Skin of body (tissue), 2 donors: ENCODE results near the gene NCAPG2. TPM values are rescaled to one million over a fixed set of nuclear protein-coding genes. Genes with fewer than 3 reads are reported as not detected.
A peak's percentile ranks its signal among the peaks of the same experiment; 100 is the strongest.
"Not testable (repeated sequence)": the region's sequence is repeated elsewhere in the genome, so short reads cannot be mapped to it uniquely, and the experiment has no call there.

ENCODE experiments used
- DNase-seq: peaks from one replicate; lab custom pipeline; 2025; lab: John Stamatoyannopoulos, UW
- total RNA-seq: library from RNA; depleted of rRNA; stranded (reverse); fragments of >200 nt; gene quantifications from one replicate; pipeline ENCODE4 v1.2.3, GENCODE V29; 2014

Gene NCAPG2
- total RNA-seq, 1 donor from 2014 or later: 18.5 TPM

- DNase-seq: no peak
Measured at GRCh38 chr7:158706710-158707590, 2.3 kb upstream of the NCAPG2 start.

DNA sequence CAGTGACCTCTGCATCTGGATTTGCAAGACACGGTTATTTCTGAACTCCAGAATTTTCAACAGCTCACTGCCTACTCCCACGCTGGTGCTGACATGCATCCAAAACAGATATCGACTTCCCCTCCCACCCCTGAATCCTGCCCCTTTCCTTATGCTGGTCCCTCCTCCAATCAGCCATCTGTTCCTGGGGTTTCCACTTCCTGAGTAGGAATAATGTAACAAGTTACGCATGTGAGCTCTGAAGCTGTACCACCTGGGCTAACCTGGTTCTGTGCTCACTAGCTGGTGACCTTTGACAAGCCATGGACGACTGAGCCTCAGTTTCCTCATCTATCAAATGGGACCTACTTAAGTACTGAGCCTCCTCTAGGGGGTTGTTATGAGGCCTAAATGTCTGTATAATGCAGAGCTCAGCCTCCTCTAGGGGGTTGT, 1.7 kb upstream of the NCAPG2 start:
- no peak for DNase-seq

DNA sequence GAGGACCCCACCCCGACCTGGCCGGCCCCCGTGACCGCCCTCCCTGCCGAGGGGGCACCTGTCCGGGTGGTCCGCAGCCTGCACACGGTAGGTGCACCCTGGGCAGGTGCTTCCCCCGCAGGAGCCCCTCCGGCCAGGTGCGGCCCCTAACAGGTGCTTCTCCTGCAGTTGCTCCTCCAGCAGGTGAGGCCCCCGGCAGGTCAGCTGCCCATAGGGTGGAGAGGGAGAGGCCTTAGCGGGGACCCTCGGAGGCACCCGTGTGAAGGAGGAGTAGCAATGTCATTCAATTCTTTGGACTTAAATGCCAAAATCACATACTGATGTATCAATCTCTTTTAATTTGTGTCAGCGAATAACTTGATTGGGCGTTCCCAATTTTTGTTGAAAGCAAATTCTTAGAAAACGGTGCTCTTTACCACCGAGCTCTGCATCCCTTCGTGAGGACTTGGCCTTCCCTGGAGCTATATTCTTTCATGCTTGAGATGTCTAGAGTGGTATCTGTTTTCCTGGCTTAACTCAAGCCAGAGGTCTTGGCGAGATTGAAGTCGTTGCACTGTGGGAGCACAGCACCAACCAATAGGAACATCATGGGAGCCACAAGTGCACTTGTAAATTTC, 738 bp upstream of the NCAPG2 start:
- DNase-seq: no peak

- not testable (repeated sequence) for DNase-seq
Measured at GRCh38 chr7:158703679-158704523, 703 bp downstream of the NCAPG2 start.

GRCh38 chr7:158702944-158703343, 1.7 kb downstream of the NCAPG2 start:
- no peak for DNase-seq

- no peak for DNase-seq
Measured at GRCh38 chr7:158702196-158702595, 2.4 kb downstream of the NCAPG2 start.

- no peak for DNase-seq
Measured at GRCh38 chr7:158700008-158700407, 4.6 kb downstream of the NCAPG2 start.

- DNase-seq: no peak
Measured at GRCh38 chr7:158699341-158699740, 5.3 kb downstream of the NCAPG2 start.

DNA sequence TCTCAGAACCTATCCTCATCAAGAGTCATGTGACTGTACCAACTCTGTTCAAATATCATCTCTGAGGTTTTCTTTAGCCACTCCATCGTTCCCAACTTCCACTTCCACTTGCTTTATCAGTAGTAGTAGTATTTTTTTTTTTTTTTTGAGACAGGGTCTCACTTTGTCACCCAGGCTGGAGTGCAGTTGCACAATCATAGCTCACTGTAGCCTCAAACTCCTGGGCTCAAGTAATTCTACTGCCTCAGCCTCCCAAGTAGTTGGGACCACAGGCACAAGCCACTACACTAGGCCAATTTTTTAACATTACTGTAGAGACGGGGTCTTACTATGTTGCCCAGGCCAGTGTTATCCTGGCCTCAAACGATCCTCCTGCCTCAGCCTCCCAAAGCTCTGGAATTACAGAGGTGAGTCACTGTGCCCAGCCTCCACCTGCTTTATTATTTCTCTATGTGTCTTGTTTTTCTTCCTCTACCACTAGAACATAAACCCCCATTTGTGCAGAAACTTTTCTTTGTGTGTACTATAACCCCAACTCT, 5.9 kb downstream of the NCAPG2 start:
- DNase-seq: no peak

- not testable (repeated sequence) for DNase-seq
Measured at GRCh38 chr7:158697597-158697996, 7.0 kb downstream of the NCAPG2 start.

DNA sequence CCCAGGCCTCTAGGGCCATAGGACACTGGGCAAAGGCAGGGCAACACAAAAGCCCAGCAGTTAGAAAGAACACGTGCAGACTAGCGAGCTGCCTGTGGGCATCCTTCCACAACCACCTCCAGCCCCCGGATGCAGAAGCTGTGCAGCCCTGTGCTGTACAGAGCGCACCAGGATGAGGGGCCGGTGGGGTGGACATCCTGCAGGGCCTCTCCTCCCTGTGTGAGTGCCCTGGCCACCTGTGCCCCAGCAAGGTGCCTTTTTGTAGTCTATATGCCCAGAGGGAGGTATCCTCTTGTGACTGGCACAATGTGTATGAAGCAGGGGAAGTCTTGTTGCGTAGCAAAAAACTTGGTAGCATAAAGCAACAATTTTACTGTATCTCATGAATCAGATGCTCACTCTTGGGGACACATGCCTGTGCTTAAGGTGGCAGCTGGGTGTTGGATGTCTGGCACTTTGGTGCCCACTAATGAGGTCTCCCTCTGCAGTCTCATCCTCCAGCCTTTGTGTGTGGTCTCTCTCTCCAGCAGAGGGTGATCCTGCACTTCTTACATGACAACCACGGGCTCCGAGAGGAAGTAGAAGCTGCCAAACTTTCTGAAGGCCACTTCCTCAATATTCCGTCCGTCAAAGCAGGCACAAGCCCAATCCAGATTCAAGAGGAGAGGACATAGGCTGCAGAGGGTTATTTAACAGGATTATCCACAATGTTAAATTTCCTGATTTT, 8.7 kb downstream of the NCAPG2 start:
- DNase-seq: peak; percentile 37

DNA sequence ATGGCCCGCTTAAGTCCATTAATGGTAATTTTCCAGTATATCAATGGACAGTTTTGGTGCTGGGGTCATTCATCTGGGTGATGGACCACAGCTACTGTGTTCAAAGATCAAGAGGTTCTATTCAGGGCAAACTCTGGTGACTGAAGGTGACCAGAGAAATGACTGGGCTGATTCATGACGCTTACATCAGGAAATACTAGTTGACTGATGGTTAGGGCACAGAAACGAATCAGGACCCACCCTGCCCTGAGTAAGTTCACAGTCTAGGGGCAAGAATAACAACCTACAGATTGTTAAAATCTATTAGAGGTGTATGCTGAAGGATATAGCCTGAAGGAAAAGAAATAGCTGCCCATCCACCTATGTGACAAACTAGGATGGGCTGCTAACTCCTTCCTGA, 9.5 kb downstream of the NCAPG2 start:
- no peak for DNase-seq

- no peak for DNase-seq
Measured at GRCh38 chr7:158694650-158695049, 10.0 kb downstream of the NCAPG2 start.

DNA sequence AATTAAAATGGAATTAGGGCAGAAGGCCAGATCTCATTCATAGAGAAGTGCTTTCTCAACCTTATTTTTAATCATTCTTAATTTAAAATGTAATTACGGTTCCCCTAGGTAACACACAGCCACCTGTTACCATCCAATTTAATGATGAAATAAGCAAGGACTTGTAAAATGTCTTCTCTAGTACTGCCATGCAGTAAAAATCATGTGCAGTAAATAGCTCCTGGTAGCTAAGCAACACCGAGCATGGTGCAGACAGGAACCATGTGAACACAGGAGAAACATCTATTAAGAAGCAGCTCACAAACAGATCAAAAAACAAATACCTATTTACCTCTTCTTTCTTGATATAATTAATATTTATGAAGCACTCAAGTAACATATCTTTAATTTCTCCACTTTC, 15.1 kb downstream of the NCAPG2 start:
- DNase-seq: no peak

GRCh38 chr7:158687406-158687805, 17.2 kb downstream of the NCAPG2 start:
- no peak for DNase-seq

GRCh38 chr7:158685693-158686092, 18.9 kb downstream of the NCAPG2 start:
- DNase-seq: no peak

- DNase-seq: no peak
Measured at GRCh38 chr7:158684329-158684728, 20.3 kb downstream of the NCAPG2 start.

GRCh38 chr7:158683541-158683940, 21.1 kb downstream of the NCAPG2 start:
- DNase-seq: no peak

DNA sequence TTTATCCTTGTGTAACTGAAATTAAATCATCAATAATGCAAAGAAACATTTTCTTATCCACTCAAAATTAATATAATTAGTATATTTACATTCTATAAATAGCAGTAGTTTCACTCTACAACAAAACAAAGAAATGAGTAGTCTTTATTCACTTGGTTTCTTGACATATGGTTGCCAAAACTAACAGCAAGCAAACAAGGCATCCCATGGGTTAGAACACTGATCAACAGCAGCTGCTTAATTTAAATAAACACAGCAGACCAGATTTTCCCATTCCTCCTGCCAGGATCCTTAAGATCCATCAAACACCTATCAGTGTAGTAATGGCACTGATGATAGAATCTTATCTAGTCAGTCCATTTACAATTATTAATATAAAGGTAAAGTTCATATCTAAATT, 22.1 kb downstream of the NCAPG2 start:
- DNase-seq: no peak

DNA sequence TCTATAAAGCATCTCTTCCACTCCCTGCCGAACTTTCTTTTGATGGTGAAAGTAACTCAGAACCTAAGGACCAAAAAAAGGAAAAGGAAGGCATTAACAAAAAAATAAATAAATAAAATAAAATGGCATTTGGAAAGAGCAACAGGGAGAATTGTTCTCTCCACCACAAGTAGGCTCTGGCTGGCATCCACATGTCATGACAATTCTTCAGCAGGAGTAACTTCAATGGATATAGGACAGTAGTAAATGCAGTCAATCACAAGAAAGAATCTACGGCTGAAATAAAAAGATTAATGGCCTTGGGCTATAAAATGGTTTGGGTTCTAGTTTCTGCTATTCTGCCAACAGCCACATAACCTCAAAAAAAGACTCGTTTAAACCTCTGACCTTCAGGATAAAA, 23.9 kb downstream of the NCAPG2 start:
- no peak for DNase-seq

GRCh38 chr7:158676906-158677305, 27.7 kb downstream of the NCAPG2 start:
- DNase-seq: no peak
